ENCODE measurements around the gene RBFOX1.

- TF ChIP-seq CTCF (IDR thresholded peaks at IDR 0.05) (no peak), POLR2AphosphoS5 (IDR thresholded peaks at IDR 0.05) (no peak), EP300 (IDR thresholded peaks at IDR 0.05) (no peak)
Observed at GRCh38 chr16:7330709-7331108, 1.9 kb upstream of the RBFOX1 start.
